Activated CD4-positive, alpha-beta T cell treated with anti-CD3 and anti-CD28 coated beads, Interleukin-2, amount 50 U/mL, for 16 hours (primary cell): ENCODE results near the gene CDKN2D.
A peak's percentile ranks its signal among the peaks of the same experiment; 100 is the strongest.
"Not testable (repeated sequence)": the region's sequence is repeated elsewhere in the genome, so short reads cannot be mapped to it uniquely, and the experiment has no call there.

Experiments used
- DNase-seq: peaks from one replicate; pipeline ENCODE4 v3.0.0-alpha.2; 2020

The CDKN2D gene

GRCh38 chr19:10580979-10581631, 12.3 kb upstream of the CDKN2D start:
- DNase-seq = peak; percentile 88

- DNase-seq = no peak
Measured at GRCh38 chr19:10577951-10578350, 9.2 kb upstream of the CDKN2D start.

- no peak for DNase-seq
Measured at GRCh38 chr19:10575011-10575716, 6.4 kb upstream of the CDKN2D start.

- no peak for DNase-seq
Measured at GRCh38 chr19:10574462-10574861, 5.7 kb upstream of the CDKN2D start.

- DNase-seq = not testable (repeated sequence)
Measured at GRCh38 chr19:10573793-10574192, 5.0 kb upstream of the CDKN2D start.

- peak; percentile 47 for DNase-seq
Measured at GRCh38 chr19:10568062-10568825, 535 bp downstream of the CDKN2D start.

GRCh38 chr19:10567656-10568055, 1.1 kb downstream of the CDKN2D start:
- no peak for DNase-seq

- DNase-seq = peak; percentile 75
Measured at GRCh38 chr19:10566658-10567410, 1.9 kb downstream of the CDKN2D start.

- no peak for DNase-seq
Measured at GRCh38 chr19:10566408-10566657, 2.4 kb downstream of the CDKN2D start.

- DNase-seq = peak; percentile 99
Measured at GRCh38 chr19:10565567-10566407, 3.0 kb downstream of the CDKN2D start, which contains the start of gene KRI1. Gene KRI1 (minus strand): TSS chr19:10566010. CDS start chr19:10565999, 11 bp downstream.

GRCh38 chr19:10565028-10565566, 3.7 kb downstream of the CDKN2D start:
- peak; percentile 63 for DNase-seq

GRCh38 chr19:10562609-10563008, 6.2 kb downstream of the CDKN2D start:
- no peak for DNase-seq

- DNase-seq = no peak
Measured at GRCh38 chr19:10560154-10560553, 8.6 kb downstream of the CDKN2D start.

GRCh38 chr19:10557603-10558197, 11.1 kb downstream of the CDKN2D start:
- DNase-seq = no peak

- no peak for DNase-seq
Measured at GRCh38 chr19:10555610-10555973, 13.2 kb downstream of the CDKN2D start.

GRCh38 chr19:10554760-10555609, 13.8 kb downstream of the CDKN2D start:
- DNase-seq = no peak

- peak; percentile 64 for DNase-seq
Measured at GRCh38 chr19:10553943-10554381, 14.8 kb downstream of the CDKN2D start.

- no peak for DNase-seq
Measured at GRCh38 chr19:10553087-10553667, 15.6 kb downstream of the CDKN2D start.

- no peak for DNase-seq
Measured at GRCh38 chr19:10552510-10553053, 16.2 kb downstream of the CDKN2D start.
